LNCaP clone FGC (cell line): ENCODE measurements around the gene CCDC57.

Experiments
- DNase-seq: peaks from one replicate; pipeline ENCODE4 v3.0.0-alpha.2; 2011; ENCODE audit warnings: low read depth
- H3K4me3 ChIP-seq: 2 replicates; pipeline ENCODE4 v1.5.1; 2011; ENCODE audit warnings: mild to moderate bottlenecking, low read depth, low read length, control low read depth
- TF ChIP-seq, protein P1 (sequence below): IDR thresholded peaks from 2 replicates; pipeline ENCODE4 v1.5.1; 2012; ENCODE audit warnings: mild to moderate bottlenecking; ENCODE audit not compliant: control insufficient read depth, insufficient read depth; ENCODE audit errors: extremely low read depth

Gene CCDC57

GRCh38 chr17:82245134-82246039 is 32.7 kb upstream of the CCDC57 start:
- TF ChIP-seq, protein P1, sequence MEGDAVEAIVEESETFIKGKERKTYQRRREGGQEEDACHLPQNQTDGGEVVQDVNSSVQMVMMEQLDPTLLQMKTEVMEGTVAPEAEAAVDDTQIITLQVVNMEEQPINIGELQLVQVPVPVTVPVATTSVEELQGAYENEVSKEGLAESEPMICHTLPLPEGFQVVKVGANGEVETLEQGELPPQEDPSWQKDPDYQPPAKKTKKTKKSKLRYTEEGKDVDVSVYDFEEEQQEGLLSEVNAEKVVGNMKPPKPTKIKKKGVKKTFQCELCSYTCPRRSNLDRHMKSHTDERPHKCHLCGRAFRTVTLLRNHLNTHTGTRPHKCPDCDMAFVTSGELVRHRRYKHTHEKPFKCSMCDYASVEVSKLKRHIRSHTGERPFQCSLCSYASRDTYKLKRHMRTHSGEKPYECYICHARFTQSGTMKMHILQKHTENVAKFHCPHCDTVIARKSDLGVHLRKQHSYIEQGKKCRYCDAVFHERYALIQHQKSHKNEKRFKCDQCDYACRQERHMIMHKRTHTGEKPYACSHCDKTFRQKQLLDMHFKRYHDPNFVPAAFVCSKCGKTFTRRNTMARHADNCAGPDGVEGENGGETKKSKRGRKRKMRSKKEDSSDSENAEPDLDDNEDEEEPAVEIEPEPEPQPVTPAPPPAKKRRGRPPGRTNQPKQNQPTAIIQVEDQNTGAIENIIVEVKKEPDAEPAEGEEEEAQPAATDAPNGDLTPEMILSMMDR: no peak
- no peak overlapping the region for H3K4me3 ChIP-seq
- DNase-seq: no peak

- DNase-seq: no peak
- no peak overlapping the region for H3K4me3 ChIP-seq
- TF ChIP-seq, protein P1: peak; percentile 74
Observed at GRCh38 chr17:82244413-82245133, 31.9 kb upstream of the CCDC57 start.

DNA sequence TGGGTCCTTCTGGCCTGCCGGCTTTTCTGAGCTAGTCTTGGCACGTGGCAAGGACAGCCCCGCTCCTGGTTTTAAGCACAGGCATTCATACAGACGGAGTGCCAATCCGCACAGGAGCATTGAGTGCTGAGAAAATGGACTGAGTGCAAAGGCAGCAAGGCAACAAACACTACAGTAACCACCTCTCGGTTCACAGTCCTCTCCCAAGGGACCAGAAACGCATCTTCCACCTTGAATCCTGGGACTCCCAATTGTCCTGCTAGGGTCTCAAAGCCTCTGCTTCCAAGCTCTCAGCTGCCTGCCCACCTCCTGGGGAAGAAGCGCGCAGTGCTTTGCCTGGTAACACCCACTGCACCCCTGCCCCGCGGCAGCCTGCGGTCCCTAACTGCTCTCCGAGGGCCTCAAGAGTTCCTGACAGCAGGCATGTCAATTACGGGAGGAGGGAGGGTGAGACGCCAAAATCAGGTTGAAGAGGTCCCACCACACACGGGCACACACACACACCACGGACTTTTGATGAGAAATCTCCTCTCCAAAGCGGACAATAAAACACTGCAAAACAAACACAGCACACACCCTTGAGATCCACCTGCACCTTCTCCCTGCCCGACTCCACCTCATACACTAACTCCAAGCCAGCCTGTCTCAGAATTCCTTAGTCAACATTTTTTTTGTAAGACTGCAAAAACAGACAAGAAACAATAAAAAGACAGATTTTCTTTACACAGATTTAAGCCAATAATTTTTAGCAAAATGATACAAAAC is 31.2 kb upstream of the CCDC57 start:
- H3K4me3 ChIP-seq: no peak overlapping the region
- TF ChIP-seq, protein P1: no peak
- DNase-seq: no peak

- H3K4me3 ChIP-seq: no peak overlapping the region
- TF ChIP-seq, protein P1: no peak
- no peak for DNase-seq
Observed at GRCh38 chr17:82242977-82243647, 30.5 kb upstream of the CCDC57 start.

- TF ChIP-seq, protein P1: no peak
- DNase-seq: peak; percentile 73
Observed at GRCh38 chr17:82242698-82242976, 30.0 kb upstream of the CCDC57 start.

DNA sequence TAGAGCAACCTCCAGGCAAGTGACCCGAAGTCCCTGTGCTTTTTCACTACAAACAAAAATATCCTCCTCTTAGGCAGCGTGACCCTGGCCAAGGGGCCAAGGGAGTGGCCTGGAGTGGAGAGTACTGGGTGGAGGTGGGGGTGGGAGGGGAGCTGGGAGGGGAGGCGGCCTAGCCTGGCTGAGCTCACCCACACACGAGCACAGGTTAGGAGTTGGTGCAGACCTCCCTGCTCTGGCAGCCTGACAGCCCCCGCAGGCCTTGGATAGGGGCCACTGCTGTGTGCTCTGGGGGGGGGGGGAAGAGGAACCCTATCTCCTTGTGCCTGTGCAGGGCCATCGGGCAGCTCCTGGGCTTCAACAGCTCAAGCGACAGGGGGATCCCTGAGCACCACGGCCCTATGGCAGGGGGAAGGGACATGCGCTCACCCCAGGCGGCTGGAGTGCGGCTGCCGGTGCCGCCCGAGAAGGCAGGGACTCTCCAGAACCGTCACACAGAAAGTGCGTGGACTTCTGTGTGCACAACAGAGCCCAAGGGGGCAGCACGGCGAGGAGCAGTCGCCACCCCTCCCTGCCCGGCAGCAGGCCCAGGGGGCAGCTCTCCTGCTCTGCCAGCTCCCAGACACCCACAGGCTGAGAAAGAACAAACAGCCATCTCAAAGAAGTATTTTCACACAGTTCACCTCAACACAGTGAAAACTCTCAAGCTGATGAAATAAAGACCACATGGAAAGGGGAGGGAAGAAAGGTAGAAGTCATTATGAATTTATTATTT is 29.5 kb upstream of the CCDC57 start:
- TF ChIP-seq, protein P1: no peak
- H3K4me3 ChIP-seq: no peak overlapping the region
- DNase-seq: no peak

More at GRCh38 chr17:82242698-82242976, 30.0 kb upstream of the CCDC57 start:
- H3K4me3 ChIP-seq: no peak overlapping the region
